NCI-H146 (cell line): Measurements from ENCODE around the gene ZDHHC14.
A peak's percentile ranks its signal among the peaks of the same experiment; 100 is the strongest.
"Not testable (repeated sequence)": the region's sequence is repeated elsewhere in the genome, so short reads cannot be mapped to it uniquely, and the experiment has no call there.

Experiments used
- DNase-seq: peaks from one replicate; lab custom pipeline; 2025; lab: John Stamatoyannopoulos, UW

ZDHHC14 gene

DNA sequence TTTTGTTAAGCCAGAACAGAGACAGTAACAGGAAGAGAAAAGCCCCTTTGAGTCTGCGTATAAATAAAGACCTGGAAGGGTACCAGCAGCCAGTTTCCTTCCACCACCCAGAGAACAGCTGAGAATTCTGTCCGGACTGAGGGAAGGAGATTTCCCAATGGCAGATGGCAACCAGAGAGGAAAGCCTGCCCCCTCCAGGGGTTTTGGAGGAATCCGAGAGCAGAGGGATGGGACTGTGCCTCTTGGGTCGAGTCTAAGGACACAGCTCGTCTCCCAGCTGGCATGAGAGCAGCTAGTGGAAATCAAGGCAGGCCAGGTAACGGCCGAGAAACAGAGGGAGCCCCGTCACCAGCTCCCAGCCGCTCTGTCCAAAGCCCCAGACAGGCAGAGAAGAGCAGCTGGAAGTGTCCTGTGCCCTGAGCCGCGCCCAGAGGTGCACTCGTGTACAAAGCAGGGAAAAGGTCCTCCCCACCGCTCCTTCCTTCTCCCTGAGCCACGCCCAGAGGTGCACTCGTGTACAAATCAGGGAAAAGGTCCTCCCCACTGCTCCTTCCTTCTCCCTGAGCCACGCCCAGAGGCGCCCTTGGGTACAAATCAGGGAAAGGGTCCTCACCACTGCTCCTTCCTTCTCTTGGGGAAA is 308.1 kb downstream of the ZDHHC14 start:
- DNase-seq = peak; percentile 74

DNA sequence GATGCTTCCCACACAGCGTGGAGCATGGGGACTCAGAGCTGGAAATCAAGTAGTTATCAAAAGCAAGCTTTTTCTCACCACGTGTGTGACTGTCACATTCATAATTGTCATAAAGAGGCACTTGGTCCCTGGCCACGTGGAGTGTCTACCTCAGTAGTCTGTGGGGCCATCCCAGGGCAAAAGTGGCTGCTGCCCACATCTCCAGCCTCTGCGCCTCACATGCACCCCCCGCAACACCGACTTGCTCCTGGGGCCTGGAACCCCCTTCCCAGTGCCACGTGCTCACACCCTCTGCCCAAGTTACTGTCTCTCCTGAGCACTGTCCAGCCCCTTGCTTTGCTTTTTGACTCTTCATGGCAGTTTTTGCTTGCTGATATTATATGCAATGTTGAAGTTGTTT is 308.9 kb downstream of the ZDHHC14 start:
- no peak for DNase-seq

GRCh38 chr6:157690441-157691210 is 309.6 kb downstream of the ZDHHC14 start:
- DNase-seq = no peak

- DNase-seq = not testable (repeated sequence)
Observed at GRCh38 chr6:157691621-157692020, 310.6 kb downstream of the ZDHHC14 start.

DNA sequence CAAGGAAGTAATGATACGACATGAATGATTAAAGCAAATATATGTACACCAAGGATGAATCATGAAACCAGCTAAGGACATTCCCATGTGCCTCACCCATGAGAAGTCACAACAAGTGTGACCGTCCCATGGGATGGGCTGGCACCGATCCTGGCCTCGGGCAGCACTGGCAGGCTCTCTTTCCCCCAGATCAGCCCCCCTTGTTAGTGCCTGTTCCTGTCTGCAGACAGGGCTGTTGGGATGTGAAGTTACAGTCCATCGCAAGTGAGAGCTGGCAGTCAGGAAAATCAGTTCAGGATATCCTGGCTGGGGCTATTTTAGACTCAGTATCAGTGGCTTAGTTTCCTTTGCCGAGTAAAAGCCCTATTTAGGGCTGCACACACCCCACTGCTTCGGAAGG is 312.9 kb downstream of the ZDHHC14 start:
- no peak for DNase-seq

GRCh38 chr6:157695301-157696040 is 314.5 kb downstream of the ZDHHC14 start:
- no peak for DNase-seq

DNA sequence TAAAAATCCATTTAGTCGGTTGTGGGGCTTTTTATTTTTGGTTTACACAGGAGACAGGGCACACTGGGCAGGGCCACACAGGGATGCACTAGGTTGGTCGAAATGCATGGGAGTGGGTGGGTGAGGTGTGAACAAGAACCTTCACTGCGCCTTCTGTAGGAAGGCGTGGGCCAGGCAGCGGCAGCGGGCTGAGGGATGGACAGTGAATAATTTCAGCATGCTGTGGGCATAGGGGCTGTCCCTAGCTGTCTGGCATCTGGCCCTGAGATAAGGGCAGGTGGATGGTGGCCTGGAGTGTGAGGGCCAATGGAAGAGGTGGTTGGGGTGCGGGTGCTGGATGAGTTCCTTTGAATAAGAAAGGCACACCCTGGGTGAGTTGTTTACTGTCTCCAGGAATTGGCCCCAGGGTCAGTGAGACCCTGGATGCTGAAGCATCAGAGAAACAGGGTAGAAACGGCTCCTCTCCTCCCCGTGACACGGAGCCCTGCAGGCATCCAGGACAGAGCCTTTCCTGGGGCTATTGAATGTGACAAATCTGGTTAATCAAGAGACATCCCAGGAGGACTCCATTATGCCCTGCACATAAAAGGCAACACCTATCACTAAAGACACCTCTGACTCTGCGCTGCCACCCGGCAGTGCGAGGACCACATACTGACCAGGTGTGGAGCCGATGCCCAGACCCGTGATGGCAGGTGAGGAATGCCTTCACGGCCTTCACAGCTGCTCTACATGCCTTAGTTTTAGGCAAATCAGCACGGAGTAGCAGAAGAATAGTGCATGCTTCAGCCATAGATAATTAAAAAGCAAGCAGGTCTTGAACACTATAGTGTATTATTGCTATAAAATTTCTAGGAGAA is 319.0 kb downstream of the ZDHHC14 start:
- DNase-seq = peak; percentile 95

GRCh38 chr6:157706351-157706750 is 325.4 kb downstream of the ZDHHC14 start:
- DNase-seq = not testable (repeated sequence)

DNA sequence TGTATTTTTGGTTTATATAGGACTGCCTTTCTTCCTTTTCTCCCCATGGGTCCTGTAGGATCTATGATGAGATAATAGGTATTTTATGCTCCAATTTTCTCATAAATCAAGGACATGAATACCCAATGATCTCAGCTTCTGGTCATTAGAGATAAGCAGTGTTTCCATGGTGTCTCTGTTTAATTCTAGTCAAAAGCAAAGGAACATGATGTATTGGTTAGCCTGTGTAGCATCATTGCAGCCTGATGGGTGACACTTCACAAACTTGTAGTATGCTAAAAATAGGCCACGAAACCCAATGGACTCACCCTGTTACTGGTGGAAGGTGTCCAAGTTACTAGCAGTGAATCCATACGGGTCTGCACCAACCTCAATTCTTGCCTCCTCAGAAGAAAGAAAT is 325.9 kb downstream of the ZDHHC14 start:
- DNase-seq = peak; percentile 26

DNA sequence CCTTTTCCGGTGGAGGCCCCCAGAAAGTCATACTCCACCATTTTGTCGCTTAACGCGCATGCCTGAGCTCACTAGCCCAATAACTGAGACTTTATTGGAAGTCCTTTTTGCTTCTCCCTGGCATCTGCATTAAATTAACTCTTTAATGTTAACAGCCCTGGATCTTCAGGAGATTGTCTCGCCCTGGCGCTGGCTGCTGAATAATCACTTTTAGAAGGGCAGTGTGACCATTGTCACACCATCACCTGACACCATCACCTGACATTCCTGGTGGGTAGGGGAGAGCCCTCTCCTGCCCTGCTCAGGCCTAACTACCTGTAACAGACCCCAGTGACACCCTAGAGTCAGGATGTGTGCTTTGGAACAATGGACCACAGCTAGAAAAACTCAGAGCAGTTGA is 326.6 kb downstream of the ZDHHC14 start:
- DNase-seq = no peak

GRCh38 chr6:157708239-157708638 is 327.2 kb downstream of the ZDHHC14 start:
- no peak for DNase-seq

GRCh38 chr6:157708933-157709332 is 327.9 kb downstream of the ZDHHC14 start:
- peak; percentile 29 for DNase-seq

DNA sequence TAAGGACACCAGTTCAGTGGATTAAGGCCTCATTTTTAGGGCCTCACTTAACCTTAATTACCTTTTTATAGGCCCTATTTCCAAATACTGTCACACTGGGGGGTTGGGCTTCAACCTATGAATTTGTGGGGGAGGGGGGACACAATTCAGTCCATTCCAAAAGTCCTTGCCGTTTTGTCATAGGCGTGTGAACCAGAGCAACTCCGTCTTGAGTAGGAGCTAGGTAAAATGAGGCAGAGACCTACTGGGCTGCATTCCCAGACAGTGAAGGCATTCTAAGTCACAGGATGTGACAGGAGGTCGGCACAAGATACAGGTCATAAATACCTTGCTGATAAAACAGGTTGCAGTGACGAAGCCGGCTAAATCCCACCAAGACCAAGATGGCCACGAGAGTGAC is 328.6 kb downstream of the ZDHHC14 start:
- DNase-seq = no peak

DNA sequence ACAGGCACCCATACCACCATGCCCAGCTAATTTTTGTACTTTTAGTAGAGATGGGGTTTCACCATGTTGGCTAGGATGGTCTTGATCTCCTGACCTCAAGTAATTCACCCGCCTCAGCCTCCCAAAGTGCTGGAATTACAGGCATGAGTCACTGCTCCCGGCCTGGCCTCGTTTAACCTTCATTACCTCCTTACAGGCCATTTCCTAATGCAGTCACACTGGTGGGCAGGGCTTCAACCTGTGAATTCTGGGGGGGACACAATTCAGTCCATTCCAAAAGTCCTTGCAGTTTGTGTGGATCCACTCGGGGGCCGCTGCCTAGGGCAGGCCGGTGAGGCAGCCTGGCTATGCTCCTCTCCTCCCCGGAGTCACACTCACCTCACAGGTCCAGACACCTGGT is 329.6 kb downstream of the ZDHHC14 start:
- DNase-seq = no peak

- no peak for DNase-seq
Observed at GRCh38 chr6:157711060-157711459, 330.1 kb downstream of the ZDHHC14 start.

- no peak for DNase-seq
Observed at GRCh38 chr6:157712585-157713295, 331.8 kb downstream of the ZDHHC14 start.

GRCh38 chr6:157713451-157714152 is 332.6 kb downstream of the ZDHHC14 start:
- DNase-seq = no peak

- DNase-seq = peak; percentile 27
Observed at GRCh38 chr6:157714153-157714490, 333.1 kb downstream of the ZDHHC14 start.

- no peak for DNase-seq
Observed at GRCh38 chr6:157715728-157716164, 334.8 kb downstream of the ZDHHC14 start.

DNA sequence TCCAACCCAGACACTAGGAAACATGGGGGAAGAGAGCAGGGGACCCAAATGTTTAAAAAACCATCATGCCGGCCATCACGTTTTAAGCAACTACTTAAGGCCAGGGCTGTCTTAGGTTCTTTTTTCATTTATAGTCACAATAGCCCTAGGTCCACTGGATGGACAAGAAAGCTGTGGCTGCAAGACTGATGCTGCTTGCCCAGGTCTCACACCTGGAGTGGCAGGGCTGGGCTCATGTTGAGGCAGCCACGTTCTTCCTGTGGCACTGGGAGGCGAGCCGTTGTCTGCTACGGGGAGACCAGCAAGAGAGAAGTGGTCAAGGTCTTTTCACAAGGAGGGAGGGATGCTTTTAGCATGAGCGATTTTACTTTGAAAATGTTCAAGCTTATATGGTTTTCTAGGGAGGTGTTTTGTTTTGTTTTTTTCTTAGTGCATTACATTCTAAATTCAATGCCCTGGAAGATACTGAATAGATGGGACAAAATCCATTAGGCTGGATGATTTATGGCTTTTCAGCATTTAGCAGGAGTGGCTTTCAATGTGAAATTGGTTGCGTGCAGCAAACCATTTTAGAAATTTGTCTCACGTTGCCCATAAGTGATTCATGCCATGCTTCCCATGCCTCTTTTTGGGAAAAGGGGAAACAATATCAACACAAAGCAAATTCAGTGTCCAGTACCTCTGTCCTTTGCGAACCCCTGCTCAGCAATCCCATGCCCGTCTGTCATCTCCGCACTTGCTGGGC is 335.4 kb downstream of the ZDHHC14 start:
- no peak for DNase-seq
